Vagina (tissue), 2 donors: Measurements from ENCODE around the gene CYFIP1.

Experiments used
- POLR2A ChIP-seq, 2 donors: fragments of 450-650 bp; IDR thresholded peaks; one replicate each; pipeline ENCODE4 v1.6.1; 2017; ENCODE audit warnings: antibody characterized with exemption in 2 of 2, mild to moderate bottlenecking in 2 of 2, moderate library complexity in 2 of 2
- TF ChIP-seq, protein P1 (sequence below), 3 experiments: fragments of 450-650 bp in 2 of 3; fragments of 200-600 bp in 1 of 3; sonication (generic) in 1 of 3; IDR thresholded peaks; one replicate each; pipeline ENCODE4 v1.5.1; 2017 to 2019; ENCODE audit warnings: antibody characterized with exemption in 3 of 3, mild to moderate bottlenecking in 2 of 3, moderate library complexity in 2 of 3

DNA sequence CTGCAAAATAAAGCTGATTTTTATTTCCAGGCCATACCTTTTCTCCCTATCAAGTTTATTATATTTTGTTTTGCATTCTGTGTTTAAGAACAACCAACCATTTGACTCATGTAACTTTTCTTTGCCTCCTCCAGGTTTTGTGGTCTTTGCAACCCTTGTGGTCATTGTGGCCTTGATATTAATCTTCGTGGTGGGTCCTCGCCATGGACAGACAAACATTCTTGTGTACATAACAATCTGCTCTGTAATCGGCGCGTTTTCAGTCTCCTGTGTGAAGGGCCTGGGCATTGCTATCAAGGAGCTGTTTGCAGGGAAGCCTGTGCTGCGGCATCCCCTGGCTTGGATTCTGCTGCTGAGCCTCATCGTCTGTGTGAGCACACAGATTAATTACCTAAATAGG is 114.1 kb downstream of the CYFIP1 start:
- TF ChIP-seq, protein P1, sequence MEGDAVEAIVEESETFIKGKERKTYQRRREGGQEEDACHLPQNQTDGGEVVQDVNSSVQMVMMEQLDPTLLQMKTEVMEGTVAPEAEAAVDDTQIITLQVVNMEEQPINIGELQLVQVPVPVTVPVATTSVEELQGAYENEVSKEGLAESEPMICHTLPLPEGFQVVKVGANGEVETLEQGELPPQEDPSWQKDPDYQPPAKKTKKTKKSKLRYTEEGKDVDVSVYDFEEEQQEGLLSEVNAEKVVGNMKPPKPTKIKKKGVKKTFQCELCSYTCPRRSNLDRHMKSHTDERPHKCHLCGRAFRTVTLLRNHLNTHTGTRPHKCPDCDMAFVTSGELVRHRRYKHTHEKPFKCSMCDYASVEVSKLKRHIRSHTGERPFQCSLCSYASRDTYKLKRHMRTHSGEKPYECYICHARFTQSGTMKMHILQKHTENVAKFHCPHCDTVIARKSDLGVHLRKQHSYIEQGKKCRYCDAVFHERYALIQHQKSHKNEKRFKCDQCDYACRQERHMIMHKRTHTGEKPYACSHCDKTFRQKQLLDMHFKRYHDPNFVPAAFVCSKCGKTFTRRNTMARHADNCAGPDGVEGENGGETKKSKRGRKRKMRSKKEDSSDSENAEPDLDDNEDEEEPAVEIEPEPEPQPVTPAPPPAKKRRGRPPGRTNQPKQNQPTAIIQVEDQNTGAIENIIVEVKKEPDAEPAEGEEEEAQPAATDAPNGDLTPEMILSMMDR (IDR thresholded peaks at IDR 0.05), result no peak
- no peak for TF ChIP-seq POLR2A (IDR thresholded peaks at IDR 0.05)
